Lower lobe of right lung (tissue), 2 donors: ENCODE results near the gene MXD1. TPM values are rescaled to one million over a fixed set of nuclear protein-coding genes. Genes with fewer than 3 reads are reported as not detected.

Experiments used
- ATAC-seq, 2 donors: fragments of 200-7000 bp; cut with Tn5 transposase; one replicate each; pipeline ENCODE4 v1.9.1; 2020 to 2022; ENCODE audit warnings: mild to moderate bottlenecking in 2 of 2, moderate library complexity in 2 of 2
- DNase-seq: peaks from one replicate; pipeline ENCODE4 v3.0.0-alpha.2; 2020
- H3K27ac ChIP-seq: fragments of 200-600 bp; one replicate; pipeline ENCODE4 v1.8.0; 2022
- H3K27me3 ChIP-seq: fragments of 200-600 bp; one replicate; pipeline ENCODE4 v1.8.0; 2022; ENCODE audit warnings: low read depth
- H3K36me3 ChIP-seq: fragments of 200-600 bp; one replicate; pipeline ENCODE4 v1.8.0; 2022; ENCODE audit warnings: mild to moderate bottlenecking
- H3K4me1 ChIP-seq: fragments of 200-600 bp; one replicate; pipeline ENCODE4 v1.8.0; 2022
- H3K4me3 ChIP-seq: fragments of 200-600 bp; one replicate; pipeline ENCODE4 v1.8.0; 2022; ENCODE audit warnings: mild to moderate bottlenecking
- H3K9me3 ChIP-seq: fragments of 200-600 bp; one replicate; pipeline ENCODE4 v1.8.0; 2022
- CTCF ChIP-seq: fragments of 200-600 bp; IDR thresholded peaks from one replicate; pipeline ENCODE4 v1.8.0; 2022; ENCODE audit warnings: antibody characterized with exemption, mild to moderate bottlenecking
- intact Hi-C: fragments of 100-400 bp; cut with DNase I; formaldehyde crosslinking; loops from one replicate; pipeline ENCODE4 v1.11.0; 2022
- total RNA-seq: library from RNA; stranded (reverse); fragmentation: NEBNext Ultra II Directional; extraction: Animal tissue kit (Norgen Biotek cat#: 25700); gene quantifications from one replicate; pipeline ENCODE4 v1.2.1, GENCODE V29; 2021
- donor health status: DM: no; HTN: yes; CAD: no; lungs with severe emphysema.

MXD1 gene
- total RNA-seq, 1 donor from 2014 or later, result 33.8 TPM

DNA sequence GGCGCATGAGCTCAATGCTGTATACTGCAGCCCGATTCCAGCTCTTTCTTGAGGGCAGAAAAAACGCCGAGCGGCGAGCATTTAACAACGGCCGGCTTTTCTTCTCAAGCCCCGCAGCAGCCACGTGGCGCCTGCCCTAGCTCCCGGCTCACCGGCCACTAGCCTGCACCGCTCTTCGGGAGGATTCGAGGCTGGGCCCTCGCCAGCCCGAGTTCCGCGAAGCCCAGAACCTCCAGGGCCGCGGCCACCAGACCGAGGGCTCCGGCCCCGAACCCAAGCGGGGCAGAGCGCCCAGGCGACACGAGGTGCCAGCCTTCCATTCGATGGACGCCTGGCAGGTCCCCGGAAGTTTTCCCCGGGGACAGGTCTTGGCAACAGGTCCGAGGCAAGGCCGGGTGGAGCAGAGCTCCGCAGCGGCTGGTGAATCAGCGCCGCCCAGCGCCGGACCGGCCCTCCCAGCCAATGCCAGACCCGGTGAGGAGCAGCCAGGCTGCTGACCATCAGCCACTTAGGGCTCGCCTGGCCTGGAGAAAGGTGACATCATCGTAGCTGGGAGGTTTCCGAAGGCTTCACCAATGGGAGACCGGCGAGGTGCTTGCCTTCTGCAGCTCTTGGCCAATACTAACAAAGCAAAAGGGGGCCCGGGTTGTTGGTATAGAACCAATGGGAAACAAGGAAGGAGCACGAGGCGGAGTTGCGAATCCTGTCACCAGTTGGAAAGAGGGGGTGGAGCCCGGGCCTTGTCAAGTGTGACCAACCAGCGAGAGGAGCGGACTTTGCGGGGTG lies 552 bp upstream of the MXD1 start:
- ATAC-seq, result peak; percentile 96 to 97
- Histone ChIP-seq H3K27ac (peak overlapping the region; percentile 94), H3K9me3 (no peaks in the 10 kb centered on the region), H3K27me3 (no peaks in the 10 kb centered on the region), H3K4me3 (peak overlapping the region; percentile 80), H3K36me3 (peaks cover 34% of the 10 kb centered on the region), H3K4me1 (peaks cover 35% of the 10 kb centered on the region)
- DNase-seq, result peak; percentile 100
- intact Hi-C loops, result loop anchor here (10.0 kb wide), 1 partner anchor 230 kb away; no protein-coding TSS in a partner anchor
- TF ChIP-seq CTCF, result peak; percentile 43

- Histone ChIP-seq H3K9me3 (no peaks in the 10 kb centered on the region), H3K4me1 (peaks cover 35% of the 10 kb centered on the region), H3K4me3 (peak overlapping the region; percentile 80), H3K27me3 (no peaks in the 10 kb centered on the region), H3K27ac (peak overlapping the region; percentile 91), H3K36me3 (peaks cover 27% of the 10 kb centered on the region)
- ATAC-seq, result no peak
- no peak for DNase-seq
- intact Hi-C loops, result loop anchor here (10.0 kb wide), 1 partner anchor 229 kb away; no protein-coding TSS in a partner anchor
- no peak for TF ChIP-seq CTCF
Observed at GRCh38 chr2:69916106-69916505, 1.2 kb downstream of the MXD1 start.

GRCh38 chr2:69917852-69918251 lies 2.9 kb downstream of the MXD1 start:
- no peaks in the 10 kb centered on the region for H3K27me3 ChIP-seq
- H3K4me1 ChIP-seq, result peaks cover 35% of the 10 kb centered on the region
- H3K9me3 ChIP-seq, result no peaks in the 10 kb centered on the region
- intact Hi-C loops, result loop anchor here (10.0 kb wide), 1 partner anchor 227 kb away; no protein-coding TSS in a partner anchor
- DNase-seq (no peak), ATAC-seq (no peak)
- peaks cover 42% of the 10 kb centered on the region for H3K36me3 ChIP-seq
- H3K27ac ChIP-seq, result peak overlapping the region; percentile 56
- peak overlapping the region; percentile 80 for H3K4me3 ChIP-seq
- TF ChIP-seq CTCF, result no peak

GRCh38 chr2:69918401-69918800 lies 3.5 kb downstream of the MXD1 start:
- Histone ChIP-seq H3K4me3 (no peak overlapping the region), H3K9me3 (no peaks in the 10 kb centered on the region), H3K27me3 (no peaks in the 10 kb centered on the region), H3K36me3 (peaks cover 48% of the 10 kb centered on the region), H3K4me1 (peaks cover 34% of the 10 kb centered on the region), H3K27ac (peak overlapping the region; percentile 56)
- TF ChIP-seq CTCF, result no peak
- intact Hi-C loops, result loop anchor here (10.0 kb wide), 1 partner anchor 226 kb away; no protein-coding TSS in a partner anchor
- DNase-seq (no peak), ATAC-seq (no peak)

- intact Hi-C loops, result no loop called here
- no peak overlapping the region for H3K4me3 ChIP-seq
Observed at GRCh38 chr2:69923116-69923515, 8.2 kb downstream of the MXD1 start.

More at GRCh38 chr2:69923116-69923515, 8.2 kb downstream of the MXD1 start:
- Histone ChIP-seq H3K36me3 (peaks cover 42% of the 10 kb centered on the region), H3K4me1 (peaks cover 6% of the 10 kb centered on the region), H3K27ac (no peak overlapping the region), H3K9me3 (no peaks in the 10 kb centered on the region), H3K27me3 (no peaks in the 10 kb centered on the region)
- no peak for TF ChIP-seq CTCF
- ATAC-seq (no peak), DNase-seq (no peak)
